GM10266 (cell line): Measurements from ENCODE around the gene GPR62.
"Not testable (repeated sequence)": the region's sequence is repeated elsewhere in the genome, so short reads cannot be mapped to it uniquely, and the experiment has no call there.

ENCODE experiments used
- DNase-seq: peaks from one replicate; pipeline ENCODE4 v3.0.0; 2012; ENCODE audit errors: extremely low spot score
- CTCF ChIP-seq: IDR thresholded peaks from 2 replicates; pipeline ENCODE4 v1.5.1; 2012; ENCODE audit warnings: mild to moderate bottlenecking, low read depth; ENCODE audit not compliant: control insufficient read depth, insufficient read depth; ENCODE audit errors: missing control alignments

Gene GPR62

GRCh38 chr3:51985063-51985462 lies 29.9 kb downstream of the GPR62 start:
- no peak for TF ChIP-seq CTCF

GRCh38 chr3:51986010-51986947 lies 31.1 kb downstream of the GPR62 start:
- no peak for TF ChIP-seq CTCF
- no peak for DNase-seq

More at GRCh38 chr3:51985063-51985462, 29.9 kb downstream of the GPR62 start:
- DNase-seq: no peak

DNA sequence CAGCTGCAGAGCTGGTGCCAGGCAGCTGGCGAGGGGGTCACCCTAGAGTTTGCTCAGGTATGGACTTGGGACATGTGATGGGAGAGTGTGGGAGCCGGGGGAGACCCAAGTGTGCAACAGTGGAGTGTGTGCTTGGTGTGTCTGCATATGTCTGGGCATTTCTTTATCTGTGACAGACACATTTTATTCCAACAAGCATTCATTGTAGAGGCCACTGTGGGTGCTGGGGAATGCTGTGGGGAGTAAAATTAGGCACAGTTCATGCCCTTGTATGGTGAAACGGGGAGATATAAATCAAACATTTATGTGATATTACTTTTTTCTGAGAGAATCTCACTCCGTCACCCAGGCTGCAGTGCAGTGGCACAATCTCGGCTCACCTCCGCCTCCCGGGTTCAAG lies 32.4 kb downstream of the GPR62 start:
- no peak for DNase-seq
- no peak for TF ChIP-seq CTCF

DNA sequence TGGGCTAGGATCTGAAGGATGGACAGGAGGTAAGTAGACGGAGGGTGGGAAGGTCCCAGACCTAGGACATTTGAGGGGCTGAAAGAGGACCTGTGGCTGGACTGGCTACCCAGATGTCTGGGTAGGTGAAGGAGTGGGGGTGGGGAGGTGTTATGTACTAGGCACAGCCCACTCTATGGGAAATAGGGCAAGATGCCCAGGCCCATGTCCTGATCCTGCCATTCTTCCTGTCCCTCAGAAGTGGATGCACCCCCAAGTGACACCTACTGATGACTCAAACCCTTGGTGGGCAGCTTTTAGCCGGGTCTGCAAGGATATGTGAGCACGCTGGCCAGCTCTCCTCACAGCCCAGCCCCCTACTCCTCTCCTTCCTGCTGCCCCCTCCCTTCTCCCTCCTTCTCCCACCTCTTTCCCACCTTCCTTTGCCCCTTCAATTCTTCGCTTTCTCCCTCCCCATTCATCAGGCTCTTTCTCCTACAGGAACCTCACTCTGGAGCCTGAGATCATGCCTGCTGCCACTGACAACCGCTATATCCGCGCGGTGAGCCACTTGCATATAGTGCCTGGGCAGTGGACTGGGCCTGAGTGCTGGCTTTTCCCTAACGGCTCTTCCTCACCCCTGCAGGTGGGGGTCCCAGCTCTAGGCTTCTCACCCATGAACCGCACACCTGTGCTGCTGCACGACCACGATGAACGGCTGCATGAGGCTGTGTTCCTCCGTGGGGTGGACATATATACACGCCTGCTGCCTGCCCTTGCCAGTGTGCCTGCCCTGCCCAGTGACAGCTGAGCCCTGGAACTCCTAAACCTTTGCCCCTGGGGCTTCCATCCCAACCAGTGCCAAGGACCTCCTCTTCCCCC lies 33.3 kb downstream of the GPR62 start:
- no peak for DNase-seq
- TF ChIP-seq CTCF: no peak

DNA sequence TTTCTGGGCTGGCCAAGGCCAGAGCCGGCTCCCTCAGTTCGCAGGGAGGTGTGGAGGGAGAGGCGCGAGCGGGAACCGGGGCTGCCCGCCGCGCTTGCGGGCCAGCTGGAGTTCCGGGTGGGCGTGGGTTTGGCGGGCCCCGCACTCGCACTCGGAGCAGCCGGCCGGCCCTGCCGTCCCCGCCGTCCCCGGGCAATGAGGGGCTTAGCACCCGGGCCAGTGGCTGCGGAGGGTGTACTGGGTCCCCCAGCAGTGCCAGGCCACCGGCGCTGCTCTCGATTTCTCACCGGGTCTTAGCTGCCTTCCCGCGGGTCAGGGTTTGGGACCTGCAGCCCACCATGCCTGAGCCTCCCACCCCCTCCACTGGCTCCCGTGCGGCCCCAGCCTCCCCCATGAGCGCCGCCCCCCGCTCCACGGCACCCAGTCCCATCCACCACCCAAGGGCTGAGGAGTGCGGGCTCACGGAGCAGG lies 35.4 kb downstream of the GPR62 start:
- not testable (repeated sequence) for DNase-seq

GRCh38 chr3:51992017-51992682 lies 37.0 kb downstream of the GPR62 start:
- no peak for DNase-seq
- no peak for TF ChIP-seq CTCF

- DNase-seq: not testable (repeated sequence)
Observed at GRCh38 chr3:51993657-51994056, 38.5 kb downstream of the GPR62 start.
